Non-pigmented ciliary epithelial cell (primary cell): ENCODE results near the gene ADM2.
"Not testable (repeated sequence)": the region's sequence is repeated elsewhere in the genome, so short reads cannot be mapped to it uniquely, and the experiment has no call there.

Experiments
- DNase-seq: peaks from one replicate; pipeline ENCODE4 v3.0.0-alpha.2; 2010; ENCODE audit warnings: low read depth

ADM2 gene

GRCh38 chr22:50506611-50507420, 25.5 kb downstream of the ADM2 start:
- DNase-seq, result no peak

- no peak for DNase-seq
Measured at GRCh38 chr22:50507421-50507990, 26.2 kb downstream of the ADM2 start, which contains the start of gene LMF2. LMF2 (minus strand) TSS chr22:50507702; CDS start chr22:50507675, 27 bp downstream.

- peak; percentile 72 for DNase-seq
Measured at GRCh38 chr22:50507991-50508884, 26.9 kb downstream of the ADM2 start, which contains the start of gene NCAPH2. NCAPH2 (plus strand) TSS chr22:50508224; CDS start chr22:50508338, 114 bp downstream.

- no peak for DNase-seq
Measured at GRCh38 chr22:50508897-50509296, 27.6 kb downstream of the ADM2 start.

GRCh38 chr22:50513175-50513574, 31.8 kb downstream of the ADM2 start:
- DNase-seq, result no peak

- no peak for DNase-seq
Measured at GRCh38 chr22:50516068-50516467, 34.7 kb downstream of the ADM2 start.

- DNase-seq, result no peak
Measured at GRCh38 chr22:50516891-50517290, 35.5 kb downstream of the ADM2 start.

- DNase-seq, result no peak
Measured at GRCh38 chr22:50517495-50518260, 36.3 kb downstream of the ADM2 start.

- DNase-seq, result no peak
Measured at GRCh38 chr22:50518606-50519005, 37.3 kb downstream of the ADM2 start.

- DNase-seq, result no peak
Measured at GRCh38 chr22:50519151-50519550, 37.8 kb downstream of the ADM2 start.

GRCh38 chr22:50520184-50520583, 38.8 kb downstream of the ADM2 start:
- DNase-seq, result not testable (repeated sequence)

- DNase-seq, result no peak
Measured at GRCh38 chr22:50520826-50521453, 39.6 kb downstream of the ADM2 start.

- no peak for DNase-seq
Measured at GRCh38 chr22:50521710-50522109, 40.4 kb downstream of the ADM2 start.

- DNase-seq, result no peak
Measured at GRCh38 chr22:50522208-50522805, 41.0 kb downstream of the ADM2 start.

- DNase-seq, result no peak
Measured at GRCh38 chr22:50522806-50523438, 41.6 kb downstream of the ADM2 start.

GRCh38 chr22:50523458-50523805, 42.1 kb downstream of the ADM2 start:
- DNase-seq, result no peak

- DNase-seq, result no peak
Measured at GRCh38 chr22:50523806-50524675, 42.7 kb downstream of the ADM2 start.

GRCh38 chr22:50524676-50525103, 43.3 kb downstream of the ADM2 start:
- DNase-seq, result no peak

- peak; percentile 82 for DNase-seq
Measured at GRCh38 chr22:50525104-50525857, 43.9 kb downstream of the ADM2 start, which contains the start of gene SCO2. SCO2 (minus strand) TSS chr22:50525598; CDS start chr22:50524411, 1,187 bp downstream.
